Activated naive CD8-positive, alpha-beta T cell treated with anti-CD3 and anti-CD28 coated beads, Interleukin-2, amount 50 U/mL, for 16 hours (primary cell): ENCODE results near the gene LEKR1.
"Not testable (repeated sequence)": the region's sequence is repeated elsewhere in the genome, so short reads cannot be mapped to it uniquely, and the experiment has no call there.

ENCODE experiments used
- DNase-seq: peaks from one replicate; pipeline ENCODE4 v3.0.0-alpha.2; 2020; ENCODE audit warnings: low read depth, low spot score

The LEKR1 gene

DNA sequence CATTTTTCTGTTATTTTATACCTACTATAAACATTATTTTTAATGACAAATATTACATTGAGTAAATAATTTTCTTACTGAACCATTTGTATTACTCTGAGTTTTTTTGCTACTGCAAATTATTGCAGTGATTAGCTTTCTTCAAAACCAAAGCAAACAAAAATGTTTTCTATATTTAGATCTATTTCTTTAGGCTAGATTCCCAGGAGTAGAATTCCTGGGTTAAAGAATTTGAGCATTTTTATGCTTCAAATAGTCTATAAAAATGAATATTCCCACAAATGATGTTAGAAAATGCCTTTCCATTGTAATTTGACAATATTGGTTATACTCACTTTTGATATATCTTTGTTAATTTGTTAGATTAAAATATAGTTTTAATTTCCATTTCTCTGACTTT lies 76.8 kb downstream of the LEKR1 start:
- DNase-seq: no peak

DNA sequence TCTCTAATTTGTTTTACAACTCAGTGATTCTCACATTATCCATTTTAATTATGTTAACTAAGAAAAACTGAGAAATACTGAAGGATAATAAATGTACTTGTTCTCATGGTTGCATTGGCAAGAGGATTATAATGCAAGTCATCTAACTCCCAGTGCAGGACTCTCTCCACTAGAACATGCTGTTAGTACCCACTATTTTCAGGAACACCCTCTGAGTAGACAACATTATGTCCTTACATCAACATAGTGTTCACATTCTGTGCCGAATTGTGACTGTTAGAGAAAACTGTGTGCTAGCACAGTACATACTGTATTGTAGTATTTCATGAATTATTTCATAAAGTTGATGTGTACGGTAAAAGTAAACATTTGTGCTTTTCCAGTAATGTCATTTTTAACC lies 80.1 kb downstream of the LEKR1 start:
- no peak for DNase-seq

DNA sequence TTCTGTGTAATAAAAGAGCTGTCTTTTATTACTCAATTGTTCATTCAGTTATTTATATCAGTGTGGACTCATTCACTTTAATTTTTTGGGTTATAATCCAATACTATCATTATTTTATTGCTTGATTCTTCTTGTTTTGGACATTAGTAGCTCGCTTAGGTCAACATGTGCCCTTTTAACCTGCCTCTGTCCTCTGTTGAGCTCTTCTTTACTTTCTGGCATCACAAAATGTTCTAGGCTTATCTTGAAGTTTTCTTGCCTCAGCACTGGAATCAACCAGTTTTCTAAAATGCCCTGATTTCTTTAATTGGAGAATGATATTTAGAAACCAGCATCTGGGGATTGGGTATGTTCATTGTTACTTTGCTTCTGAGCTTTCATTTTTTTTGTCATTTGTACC lies 82.2 kb downstream of the LEKR1 start:
- no peak for DNase-seq

DNA sequence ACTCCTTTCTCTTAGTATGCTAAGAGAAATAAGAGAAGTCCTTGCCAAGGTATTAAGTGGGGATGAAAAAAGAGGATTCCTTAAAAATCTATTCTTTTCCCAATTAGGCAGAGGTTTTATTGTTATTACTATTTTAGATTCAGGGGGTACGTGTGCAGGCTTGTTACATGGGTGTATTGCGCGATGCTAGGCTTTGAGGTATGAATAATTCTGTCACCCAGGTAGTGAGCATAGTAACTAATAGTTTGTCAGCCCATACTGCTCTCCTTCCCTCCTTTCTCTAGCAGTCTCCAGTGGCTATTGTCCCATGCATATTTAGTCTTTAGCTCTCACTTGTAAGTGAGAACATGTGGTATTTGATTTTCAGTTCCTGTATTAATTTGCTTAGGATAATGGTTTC lies 83.9 kb downstream of the LEKR1 start:
- DNase-seq: no peak

DNA sequence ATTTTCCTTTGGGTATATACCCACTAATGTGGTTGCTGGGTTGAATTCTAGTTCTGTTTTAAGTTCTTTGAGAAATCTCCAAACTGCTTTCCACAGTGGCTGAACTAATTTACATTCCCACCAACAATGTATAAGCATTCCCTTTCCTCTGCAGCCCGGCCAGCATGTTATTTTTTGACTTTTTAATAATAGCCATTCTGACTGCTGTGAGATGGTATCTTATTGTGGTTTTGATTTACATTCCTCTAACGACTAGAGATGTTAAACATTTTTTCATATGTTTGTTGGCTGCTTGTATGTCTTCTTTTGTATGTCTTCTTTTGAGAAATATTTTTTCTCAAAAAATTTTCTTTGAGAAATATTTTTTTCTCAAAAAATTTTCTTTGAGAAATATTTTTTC lies 84.7 kb downstream of the LEKR1 start:
- not testable (repeated sequence) for DNase-seq

DNA sequence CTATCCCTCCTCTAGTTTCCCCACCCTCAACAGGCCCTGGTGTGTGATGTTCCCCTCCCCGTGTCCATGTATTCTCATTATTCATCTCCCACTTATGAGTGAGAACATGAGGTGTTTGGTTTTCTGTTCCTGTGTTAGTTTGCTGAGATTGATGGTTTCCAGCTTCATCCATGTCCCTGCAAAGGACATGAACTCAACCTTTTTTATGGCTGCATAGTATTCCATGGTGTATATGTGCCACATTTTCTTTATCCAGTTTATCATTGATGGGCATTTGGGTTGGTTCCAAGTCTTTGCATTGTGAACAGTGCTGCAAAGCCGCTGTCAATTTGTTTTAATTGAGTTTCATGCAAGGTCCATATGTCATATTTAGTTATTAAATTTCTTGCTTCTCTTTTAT lies 88.1 kb downstream of the LEKR1 start:
- not testable (repeated sequence) for DNase-seq

DNA sequence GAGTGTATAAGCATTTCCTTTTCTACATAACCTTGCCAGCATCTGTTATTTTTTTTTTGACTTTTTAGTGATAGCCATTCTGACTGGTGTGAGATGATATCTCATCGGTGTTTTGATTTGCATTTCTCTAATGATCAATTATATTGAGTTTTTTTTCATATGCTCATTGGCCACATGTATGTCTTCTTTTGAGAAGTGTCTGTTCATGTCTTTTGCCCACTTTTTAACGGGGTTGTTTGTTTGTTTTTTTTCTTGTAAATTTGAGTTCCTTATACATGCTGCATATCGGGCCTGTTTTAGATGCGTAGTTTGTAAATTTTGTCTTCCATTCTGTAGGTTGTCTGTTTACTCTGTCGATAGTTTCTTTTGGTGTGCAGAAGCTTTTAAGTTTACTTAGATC lies 89.2 kb downstream of the LEKR1 start:
- no peak for DNase-seq

DNA sequence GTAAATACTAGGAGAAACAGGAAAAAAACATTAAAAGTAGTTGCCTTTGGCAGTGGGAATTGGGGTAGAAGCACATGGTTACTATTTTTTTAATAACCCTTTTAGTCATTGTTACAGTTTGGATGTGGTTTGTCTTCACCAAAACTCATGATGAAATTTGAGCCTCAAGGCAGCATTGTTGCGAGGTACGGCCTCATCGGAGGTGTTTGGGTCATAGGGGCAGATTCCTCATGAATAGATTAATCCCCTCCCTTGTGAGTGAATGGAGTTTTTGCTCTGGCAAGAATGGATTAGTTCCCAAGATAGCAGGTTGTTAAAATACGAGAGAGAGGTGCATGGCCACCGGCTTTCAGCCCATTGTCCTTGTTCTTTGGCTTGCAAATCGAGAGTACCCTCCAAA lies 92.6 kb downstream of the LEKR1 start:
- DNase-seq: no peak

DNA sequence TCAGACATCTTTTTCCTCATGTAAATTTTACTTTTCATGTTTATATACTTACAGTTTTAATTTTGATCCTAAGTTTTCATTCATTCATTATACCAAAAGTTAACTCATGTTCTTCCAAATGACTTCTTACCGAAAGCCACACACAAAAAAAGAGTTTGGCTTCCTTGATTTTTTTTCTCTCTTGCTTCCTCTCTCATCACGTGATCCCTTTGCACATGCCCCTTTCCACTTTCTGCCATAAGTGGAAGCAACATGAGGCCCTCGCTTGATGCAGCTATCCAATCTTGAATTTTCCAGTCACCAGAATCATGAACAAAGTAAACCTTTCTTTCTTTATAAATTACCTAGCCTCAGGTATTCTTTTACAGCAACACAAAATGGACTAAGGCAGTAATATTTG lies 93.7 kb downstream of the LEKR1 start:
- no peak for DNase-seq

DNA sequence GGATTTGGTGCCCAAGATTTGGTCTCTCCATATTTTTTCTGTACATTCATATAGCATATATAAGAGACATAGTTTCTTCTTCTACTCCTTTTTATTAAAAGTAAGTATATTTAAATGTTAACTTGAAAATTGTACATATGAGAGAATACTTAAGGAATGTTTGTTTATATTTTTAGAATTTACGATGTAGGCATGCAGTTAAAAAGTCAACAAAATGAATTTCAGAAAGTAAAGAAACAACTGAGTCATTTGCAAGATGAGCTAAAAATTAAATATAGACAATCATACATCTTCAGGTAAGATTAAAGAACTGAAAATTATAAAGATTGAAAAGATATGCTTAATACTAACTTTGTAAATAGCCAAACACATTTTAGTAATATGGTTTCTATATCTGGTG lies 94.2 kb downstream of the LEKR1 start:
- DNase-seq: no peak

DNA sequence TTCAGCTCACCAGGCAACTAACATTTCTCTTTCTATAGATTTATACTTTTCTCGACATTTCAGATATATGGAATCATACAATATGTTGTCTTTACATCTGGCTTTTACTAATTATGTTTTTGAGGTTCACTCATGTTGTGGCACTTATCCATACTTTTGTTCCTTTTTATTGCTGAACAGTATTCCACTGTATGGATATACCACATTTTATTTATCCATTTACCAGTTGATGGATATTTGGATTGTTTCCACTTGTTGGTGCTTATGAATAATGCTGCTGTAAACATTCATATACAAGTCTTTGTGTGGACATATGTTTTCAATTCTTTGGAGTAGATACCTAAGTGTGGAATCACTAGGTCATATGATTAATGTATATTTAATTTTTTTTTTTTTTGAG lies 97.2 kb downstream of the LEKR1 start:
- DNase-seq: no peak

DNA sequence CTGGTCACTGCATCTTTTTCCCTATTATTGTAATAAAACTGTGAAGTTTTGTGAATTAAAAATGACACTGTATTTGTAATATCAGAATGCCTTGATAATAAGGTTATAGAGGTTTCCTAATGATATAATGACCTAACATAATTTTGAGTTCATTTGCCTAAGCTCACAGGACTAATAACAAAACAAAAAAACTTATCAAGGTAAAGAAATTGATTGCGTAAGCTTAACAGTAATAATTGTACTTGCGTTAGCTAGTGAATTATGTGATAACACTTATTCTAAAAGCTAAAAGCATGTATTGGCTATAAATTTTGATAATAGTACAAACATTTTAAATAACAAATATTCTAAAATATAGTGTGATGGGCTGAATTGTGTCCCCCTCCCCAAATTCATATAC lies 112.6 kb downstream of the LEKR1 start:
- no peak for DNase-seq

DNA sequence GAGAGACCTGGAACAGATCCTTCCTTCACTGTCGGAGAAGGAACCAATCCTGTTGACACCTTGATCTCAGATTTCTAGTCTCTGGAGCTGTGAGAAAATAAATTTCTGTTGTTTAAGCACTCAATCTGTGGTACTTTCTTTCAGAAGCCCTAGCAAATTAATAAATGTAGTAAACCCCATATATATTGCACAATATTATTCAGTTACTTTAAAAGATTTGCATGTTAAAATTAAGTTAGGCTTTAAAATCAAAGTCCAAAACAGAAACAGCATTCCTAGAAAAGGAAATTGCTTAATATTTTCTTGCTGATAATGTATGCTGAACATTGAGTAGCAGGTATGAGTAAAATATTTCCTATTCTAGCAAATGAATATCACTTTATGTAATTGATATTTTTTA lies 113.2 kb downstream of the LEKR1 start:
- DNase-seq: no peak

DNA sequence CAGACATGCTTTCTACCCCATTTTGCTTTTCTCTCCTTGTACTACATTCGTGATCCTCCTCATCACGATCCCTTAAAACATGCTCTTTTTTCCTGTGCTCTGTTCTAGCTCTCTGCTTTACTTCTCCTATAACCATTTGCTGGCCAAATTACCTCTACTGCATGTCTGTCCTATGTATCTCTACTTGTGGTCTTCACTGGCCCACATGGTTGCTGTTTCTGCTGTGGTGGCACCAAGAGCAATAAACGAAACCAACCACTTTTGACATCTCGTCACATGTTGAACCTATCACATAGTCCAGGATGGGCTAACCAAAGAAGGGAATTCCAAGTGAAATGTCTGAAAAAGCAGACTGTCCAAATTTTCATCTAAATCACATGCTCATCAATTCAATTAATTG lies 115.2 kb downstream of the LEKR1 start:
- DNase-seq: no peak

DNA sequence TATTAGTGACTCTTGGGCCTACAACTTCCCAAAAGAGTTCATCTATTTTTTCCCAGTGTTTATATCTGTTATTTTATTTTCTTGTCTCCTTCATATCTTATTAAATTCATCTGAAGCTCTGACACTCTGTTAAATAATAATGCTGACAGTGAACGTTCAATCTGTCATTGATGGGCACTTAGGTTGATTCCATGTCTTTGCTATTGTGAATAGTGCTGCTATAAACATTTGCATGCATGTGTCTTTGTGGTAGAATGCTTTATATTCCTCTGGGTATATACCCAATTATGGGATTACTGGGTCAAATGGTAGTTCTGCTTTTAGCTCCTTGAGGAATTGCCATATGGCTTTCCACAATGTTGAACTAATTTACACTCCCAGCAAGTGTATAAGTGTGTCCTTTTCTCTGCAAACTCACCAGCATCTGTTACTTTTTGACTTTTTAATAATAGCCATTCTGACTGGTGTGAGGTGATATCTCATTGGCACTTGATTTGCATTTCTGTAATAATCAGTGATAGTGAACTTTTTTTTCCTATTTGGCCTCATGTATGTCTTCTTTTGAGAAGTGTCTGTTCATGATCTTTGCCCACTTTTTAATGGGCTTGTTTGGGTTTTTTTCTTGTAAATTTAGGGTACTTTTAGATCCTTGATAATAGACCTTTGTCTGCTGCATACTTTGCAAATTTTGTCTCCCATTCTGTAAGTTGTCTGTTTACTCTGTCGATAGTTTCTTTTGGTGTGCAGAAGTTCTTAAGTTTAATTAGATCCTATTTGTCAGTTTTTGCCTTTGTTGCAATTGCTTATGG lies 122.5 kb downstream of the LEKR1 start:
- DNase-seq: no peak

DNA sequence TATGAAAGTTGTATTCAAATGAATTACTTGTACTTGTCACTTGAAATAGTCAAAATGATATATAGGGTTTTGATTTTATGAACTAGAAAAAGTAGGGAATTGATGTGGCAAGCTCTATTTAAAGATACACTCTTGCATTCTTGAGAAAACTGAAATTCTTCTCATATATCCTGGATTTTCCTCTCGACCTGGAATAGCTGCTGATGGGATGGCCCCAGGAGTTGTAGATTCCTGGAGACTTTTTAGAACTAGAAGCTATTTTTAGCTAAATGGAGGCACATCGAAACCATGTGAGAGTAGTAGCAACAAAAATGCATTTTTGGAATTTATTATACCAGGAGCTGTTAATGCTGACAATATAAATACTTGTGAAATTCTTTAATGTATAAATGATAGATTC lies 125.9 kb downstream of the LEKR1 start:
- no peak for DNase-seq

DNA sequence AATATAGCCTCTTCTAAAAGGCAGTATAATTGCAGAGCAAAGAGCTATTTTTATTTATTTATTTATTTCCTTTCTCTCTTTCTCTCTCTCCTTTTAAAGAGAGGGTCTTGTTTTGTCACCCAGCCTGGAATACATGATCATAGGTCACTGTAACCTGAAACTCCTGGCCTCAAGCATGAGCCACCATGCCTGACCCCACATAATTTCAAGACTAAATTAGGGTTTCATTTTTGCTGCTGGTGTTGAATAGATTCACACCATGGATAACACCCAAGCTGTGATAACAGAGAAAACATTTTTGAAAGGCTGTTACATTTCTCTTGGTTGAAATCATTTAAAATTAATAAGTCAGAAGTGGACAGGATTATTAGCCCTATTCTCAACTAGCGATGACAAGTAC lies 131.6 kb downstream of the LEKR1 start:
- no peak for DNase-seq

DNA sequence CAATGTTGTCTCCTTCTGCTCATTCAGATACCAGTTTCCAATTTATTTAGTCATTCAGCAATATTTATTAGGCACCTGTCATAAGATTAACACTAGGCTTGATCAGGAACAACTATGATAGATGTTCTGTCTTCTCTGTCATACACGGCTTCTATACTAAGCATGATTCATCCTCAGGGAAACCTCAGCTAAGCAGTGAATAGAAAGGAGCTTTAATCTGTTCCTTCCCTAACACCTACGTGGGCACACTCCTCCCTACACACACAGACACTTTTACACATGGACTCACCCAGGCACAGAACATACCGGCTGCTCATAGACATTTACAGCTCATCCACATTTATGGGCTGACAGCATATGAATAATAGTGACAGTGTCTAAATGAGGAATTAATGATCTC lies 136.9 kb downstream of the LEKR1 start:
- no peak for DNase-seq

DNA sequence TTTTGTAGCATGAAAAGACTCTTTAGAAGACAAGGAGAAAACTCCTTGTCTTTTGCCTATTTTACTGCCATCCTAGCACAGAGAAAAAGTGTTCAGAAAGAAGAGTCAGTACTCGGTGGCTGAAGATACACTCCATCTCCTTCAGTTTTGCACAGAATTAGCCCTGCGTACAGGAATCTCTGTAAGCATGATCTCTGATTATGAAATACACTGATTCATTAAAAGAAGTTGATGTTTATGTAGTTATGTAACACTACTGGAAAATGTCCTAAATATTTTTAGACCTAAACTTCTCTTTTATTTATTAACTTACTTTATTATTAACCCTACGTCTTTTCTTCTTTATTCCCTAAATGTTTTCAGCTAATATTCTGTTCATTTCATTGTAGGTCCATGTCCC lies 138.4 kb downstream of the LEKR1 start:
- DNase-seq: no peak

DNA sequence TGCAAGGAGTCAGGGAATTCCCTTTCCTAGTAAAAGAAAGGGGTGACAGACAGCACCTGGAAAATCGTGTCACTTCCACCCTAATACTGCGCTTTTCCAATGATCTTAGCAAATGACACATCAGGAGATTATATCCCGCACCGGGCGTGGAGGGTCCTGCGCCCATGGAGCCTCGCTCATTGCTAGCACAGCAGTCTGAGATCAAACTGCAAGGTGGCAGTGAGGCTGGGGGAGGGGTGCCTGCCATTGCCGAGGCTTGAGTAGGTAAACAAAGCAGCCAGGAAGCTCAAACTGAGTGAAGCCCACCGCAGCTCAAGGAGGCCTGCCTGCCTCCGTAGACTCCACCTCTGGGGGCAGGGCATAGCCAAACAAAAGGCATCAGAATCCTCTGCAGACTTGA lies 140.2 kb downstream of the LEKR1 start:
- DNase-seq: not testable (repeated sequence)

DNA sequence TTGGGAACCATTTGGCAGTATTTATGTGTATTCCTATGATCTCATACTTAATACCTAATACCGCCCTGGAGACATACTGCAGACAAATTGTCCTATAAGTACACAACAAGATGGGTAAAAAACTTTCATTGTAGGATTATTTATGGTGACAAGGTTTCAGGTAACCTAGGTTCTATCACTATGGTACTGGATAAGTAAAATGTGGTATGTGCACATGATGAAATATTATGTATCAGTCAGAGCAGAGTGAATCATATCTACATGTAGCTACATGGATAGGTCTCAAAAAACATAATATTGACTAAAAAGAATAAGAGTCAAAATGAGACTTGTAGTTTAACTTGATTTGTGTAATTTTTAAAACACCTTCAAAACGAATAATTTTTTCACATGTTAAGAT lies 147.8 kb downstream of the LEKR1 start:
- no peak for DNase-seq

DNA sequence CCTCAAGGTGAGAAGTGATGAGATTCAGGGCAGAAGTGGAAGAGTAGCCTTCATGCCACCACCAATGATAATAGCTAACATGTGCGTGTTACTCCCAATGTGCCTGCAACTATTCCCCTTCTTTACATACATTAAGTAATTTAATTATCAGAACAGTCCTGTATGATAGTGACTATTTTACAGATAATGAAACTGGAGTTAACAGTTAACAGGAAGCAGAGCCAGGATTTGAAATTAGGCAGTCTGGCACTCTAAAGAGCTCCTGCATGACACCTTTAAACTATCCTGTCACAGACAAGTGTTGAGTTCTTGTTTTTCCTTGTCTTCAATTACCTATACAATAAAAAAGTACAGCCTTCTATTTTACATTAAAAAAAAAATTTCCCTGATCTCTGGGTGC lies 148.8 kb downstream of the LEKR1 start:
- DNase-seq: no peak

DNA sequence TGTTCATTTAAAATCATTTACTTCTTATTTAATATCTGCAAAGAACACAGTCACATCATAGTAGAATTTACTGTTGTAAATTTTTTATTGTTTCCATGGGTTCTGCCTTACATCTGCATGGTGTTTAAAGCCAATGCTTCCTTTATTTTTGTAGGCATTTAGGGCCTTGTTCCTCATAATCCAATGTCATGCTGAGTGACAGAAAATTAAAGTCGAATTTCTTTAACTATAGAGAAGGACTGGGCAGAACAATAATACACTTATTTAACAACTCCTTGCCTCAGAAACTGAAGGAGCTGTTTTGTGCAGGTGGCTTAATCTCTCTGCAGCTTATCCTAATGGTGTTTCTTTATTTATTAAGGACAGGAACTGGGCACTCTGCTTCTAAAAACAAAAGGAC lies 149.6 kb downstream of the LEKR1 start:
- no peak for DNase-seq

DNA sequence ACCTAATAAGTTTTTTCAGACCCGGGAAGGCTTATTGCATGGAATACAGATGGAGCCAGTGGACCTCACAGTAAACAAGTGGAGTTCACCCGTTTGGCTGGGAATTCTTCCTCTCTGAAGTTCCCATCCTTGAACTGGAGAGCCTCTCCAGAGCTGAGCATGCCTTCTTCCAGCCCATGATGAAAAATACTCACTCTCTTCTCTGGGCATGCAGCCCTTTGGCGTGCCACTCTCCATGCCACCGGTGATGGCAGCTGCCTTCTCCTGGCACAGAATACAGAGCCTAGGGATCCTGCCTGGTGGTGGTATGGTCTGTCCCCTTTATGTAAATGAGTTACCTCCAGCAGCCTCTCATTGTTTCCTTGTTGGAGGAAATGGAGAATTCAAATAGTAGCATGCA lies 150.8 kb downstream of the LEKR1 start:
- DNase-seq: no peak
